Measurements from ENCODE around the gene PDCD4.

Gene PDCD4

GRCh38 chr10:110842326-110842904 lies 29.3 kb upstream of the PDCD4 start:
- DNase-seq, result peak; percentile 54
- peaks cover 66% of the 10 kb centered on the region for H3K4me1 ChIP-seq (ENCODE audit: low read length)
- no peaks in the 10 kb centered on the region for H3K27me3 ChIP-seq (replicated peaks; ENCODE audit: insufficient read depth, low read length)
- peaks cover 25% of the 10 kb centered on the region for H3F3A ChIP-seq (ENCODE audit: insufficient read depth, low read length)
- H2AFZ ChIP-seq (ENCODE audit: low read length), result peak overlapping the region; percentile 29; the same call in 1 of the 2 replicates
- no peak for TF ChIP-seq EZH2phosphoT487 (IDR thresholded peaks at IDR 0.05; ENCODE audit: low read length)
- no peak for TF ChIP-seq EZH2 (optimal IDR thresholded peaks at IDR 0.05; ENCODE audit: low read depth, low read length)
- H4K20me1 ChIP-seq (ENCODE audit: insufficient read depth, low read length), result no peaks in the 10 kb centered on the region
- peak overlapping the region; percentile 52 for H3K4me3 ChIP-seq (ENCODE audit: low read length)
- H3K9ac ChIP-seq (ENCODE audit: low read length), result peak overlapping the region; percentile 87
- no peaks in the 10 kb centered on the region for H3K36me3 ChIP-seq (replicated peaks; ENCODE audit: insufficient read depth, low read length)
- no peaks in the 10 kb centered on the region for H3K9me2 ChIP-seq (replicated peaks; ENCODE audit: insufficient read depth, low read length)
- peak overlapping the region; percentile 99 for H3K27ac ChIP-seq (ENCODE audit: low read length)
- H3K79me2 ChIP-seq (ENCODE audit: low read length), result no peaks in the 10 kb centered on the region
- H3K9me3 ChIP-seq (replicated peaks; ENCODE audit: insufficient read depth, low read length), result no peaks in the 10 kb centered on the region
- H3K4me2 ChIP-seq (ENCODE audit: low read depth, low read length), result peak overlapping the region; percentile 81

- TF ChIP-seq EZH2phosphoT487 (IDR thresholded peaks at IDR 0.05; ENCODE audit: low read length) (no peak), EZH2 (optimal IDR thresholded peaks at IDR 0.05; ENCODE audit: low read depth, low read length) (no peak), CTCF (IDR thresholded peaks at IDR 0.05; ENCODE audit: low read length) (no peak)
- Histone ChIP-seq H3K4me1 (ENCODE audit: low read length) (peaks cover 60% of the 10 kb centered on the region), H3K27me3 (replicated peaks; ENCODE audit: insufficient read depth, low read length) (no peaks in the 10 kb centered on the region), H3K79me2 (ENCODE audit: low read length) (no peaks in the 10 kb centered on the region), H2AFZ (ENCODE audit: low read length) (no peak overlapping the region), H3K27ac (ENCODE audit: low read length) (peak overlapping the region; percentile 99), H3K36me3 (replicated peaks; ENCODE audit: insufficient read depth, low read length) (no peaks in the 10 kb centered on the region), H3K4me2 (ENCODE audit: low read depth, low read length) (peak overlapping the region; percentile 81), H3K9me2 (replicated peaks; ENCODE audit: insufficient read depth, low read length) (no peaks in the 10 kb centered on the region), H3F3A (ENCODE audit: insufficient read depth, low read length) (peaks cover 25% of the 10 kb centered on the region), H3K9me3 (replicated peaks; ENCODE audit: insufficient read depth, low read length) (no peaks in the 10 kb centered on the region), H4K20me1 (ENCODE audit: insufficient read depth, low read length) (no peaks in the 10 kb centered on the region), H3K9ac (ENCODE audit: low read length) (peak overlapping the region; percentile 87), H3K4me3 (ENCODE audit: low read length) (peak overlapping the region; percentile 52)
- DNase-seq, result peak; percentile 97
Measured at GRCh38 chr10:110843031-110843430, 28.7 kb upstream of the PDCD4 start.

GRCh38 chr10:110843796-110844616 lies 27.7 kb upstream of the PDCD4 start:
- DNase-seq, result no peak
- H4K20me1 ChIP-seq (ENCODE audit: insufficient read depth, low read length), result no peaks in the 10 kb centered on the region
- 0 out of 2 replicates have a peak overlapping the region, but pooled peaks have one; percentile 14 for H2AFZ ChIP-seq (ENCODE audit: low read length)
- H3K9ac ChIP-seq (ENCODE audit: low read length), result peak overlapping the region; percentile 35
- no peak overlapping the region for H3K4me3 ChIP-seq (ENCODE audit: low read length)
- H3F3A ChIP-seq (ENCODE audit: insufficient read depth, low read length), result peaks cover 25% of the 10 kb centered on the region
- no peak for TF ChIP-seq CTCF (IDR thresholded peaks at IDR 0.05; ENCODE audit: low read length)
- TF ChIP-seq EZH2phosphoT487 (IDR thresholded peaks at IDR 0.05; ENCODE audit: low read length), result no peak
- TF ChIP-seq EZH2 (optimal IDR thresholded peaks at IDR 0.05; ENCODE audit: low read depth, low read length), result no peak
- H3K27ac ChIP-seq (ENCODE audit: low read length), result peak overlapping the region; percentile 99
- no peaks in the 10 kb centered on the region for H3K79me2 ChIP-seq (ENCODE audit: low read length)
- peaks cover 57% of the 10 kb centered on the region for H3K4me1 ChIP-seq (ENCODE audit: low read length)
- H3K9me2 ChIP-seq (replicated peaks; ENCODE audit: insufficient read depth, low read length), result no peaks in the 10 kb centered on the region
- peak overlapping the region; percentile 56; the same call in 1 of the 2 replicates for H3K4me2 ChIP-seq (ENCODE audit: low read depth, low read length)
- no peaks in the 10 kb centered on the region for H3K27me3 ChIP-seq (replicated peaks; ENCODE audit: insufficient read depth, low read length)
- no peaks in the 10 kb centered on the region for H3K36me3 ChIP-seq (replicated peaks; ENCODE audit: insufficient read depth, low read length)
- H3K9me3 ChIP-seq (replicated peaks; ENCODE audit: insufficient read depth, low read length), result no peaks in the 10 kb centered on the region

DNA sequence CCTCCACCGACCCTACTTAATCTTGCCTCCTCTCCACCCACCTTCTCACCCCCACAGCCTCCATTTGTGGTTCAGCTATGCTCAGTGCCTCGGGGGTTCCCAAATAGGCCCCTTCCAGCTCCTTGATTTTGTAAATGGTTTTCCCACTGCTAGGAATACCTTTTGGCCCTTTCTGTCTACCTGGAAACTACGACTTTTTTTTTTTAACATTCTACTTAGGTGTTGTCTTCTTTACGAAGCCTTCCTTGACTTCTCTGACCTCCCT lies 27.2 kb upstream of the PDCD4 start:
- H3K4me1 ChIP-seq (ENCODE audit: low read length), result peaks cover 57% of the 10 kb centered on the region
- H4K20me1 ChIP-seq (ENCODE audit: insufficient read depth, low read length), result no peaks in the 10 kb centered on the region
- no peak overlapping the region for H3K4me3 ChIP-seq (ENCODE audit: low read length)
- H3K9me3 ChIP-seq (replicated peaks; ENCODE audit: insufficient read depth, low read length), result no peaks in the 10 kb centered on the region
- H3K27me3 ChIP-seq (replicated peaks; ENCODE audit: insufficient read depth, low read length), result no peaks in the 10 kb centered on the region
- H3K4me2 ChIP-seq (ENCODE audit: low read depth, low read length), result no peak overlapping the region
- H3K9ac ChIP-seq (ENCODE audit: low read length), result no peak overlapping the region
- TF ChIP-seq EZH2 (optimal IDR thresholded peaks at IDR 0.05; ENCODE audit: low read depth, low read length) (no peak), CTCF (IDR thresholded peaks at IDR 0.05; ENCODE audit: low read length) (no peak), EZH2phosphoT487 (IDR thresholded peaks at IDR 0.05; ENCODE audit: low read length) (no peak)
- no peak for DNase-seq
- H3K36me3 ChIP-seq (replicated peaks; ENCODE audit: insufficient read depth, low read length), result no peaks in the 10 kb centered on the region
- no peaks in the 10 kb centered on the region for H3K79me2 ChIP-seq (ENCODE audit: low read length)
- peaks cover 25% of the 10 kb centered on the region for H3F3A ChIP-seq (ENCODE audit: insufficient read depth, low read length)
- H3K27ac ChIP-seq (ENCODE audit: low read length), result no peak overlapping the region
- H2AFZ ChIP-seq (ENCODE audit: low read length), result no peak overlapping the region
- no peaks in the 10 kb centered on the region for H3K9me2 ChIP-seq (replicated peaks; ENCODE audit: insufficient read depth, low read length)

Data from MM.1S (cell line).